CD1c-positive myeloid dendritic cell (primary cell): ENCODE data around the gene EPN3.

ENCODE experiments used
- DNase-seq: peaks from one replicate; pipeline ENCODE4 v3.0.0-alpha.2; 2016; ENCODE audit errors: extremely low spot score

Gene EPN3

GRCh38 chr17:50549969-50550368 is 17.4 kb downstream of the EPN3 start:
- DNase-seq, result no peak

- peak; percentile 65 for DNase-seq
Measured at GRCh38 chr17:50550661-50551432, 18.3 kb downstream of the EPN3 start.

- no peak for DNase-seq
Measured at GRCh38 chr17:50551433-50551815, 18.9 kb downstream of the EPN3 start.

GRCh38 chr17:50551884-50552283 is 19.3 kb downstream of the EPN3 start:
- DNase-seq, result no peak

- DNase-seq, result no peak
Measured at GRCh38 chr17:50554201-50554600, 21.7 kb downstream of the EPN3 start.

GRCh38 chr17:50556803-50557202 is 24.3 kb downstream of the EPN3 start:
- DNase-seq, result no peak

GRCh38 chr17:50557630-50558029 is 25.1 kb downstream of the EPN3 start:
- no peak for DNase-seq

- no peak for DNase-seq
Measured at GRCh38 chr17:50558091-50558490, 25.6 kb downstream of the EPN3 start.

GRCh38 chr17:50558581-50558940 is 26.0 kb downstream of the EPN3 start:
- no peak for DNase-seq

GRCh38 chr17:50558941-50559614 is 26.5 kb downstream of the EPN3 start:
- peak; percentile 70 for DNase-seq

GRCh38 chr17:50559674-50560184 is 27.2 kb downstream of the EPN3 start:
- peak; percentile 52 for DNase-seq

- DNase-seq, result peak; percentile 88
Measured at GRCh38 chr17:50560185-50560824, 27.8 kb downstream of the EPN3 start, which contains the start of gene CACNA1G. Gene CACNA1G, plus strand, starts transcription at chr17:50560715. Its CDS starts 745 bp downstream, at chr17:50561460.

- peak; percentile 44 for DNase-seq
Measured at GRCh38 chr17:50560931-50561745, 28.6 kb downstream of the EPN3 start.

GRCh38 chr17:50561746-50562141 is 29.2 kb downstream of the EPN3 start:
- no peak for DNase-seq

GRCh38 chr17:50562242-50563091 is 29.9 kb downstream of the EPN3 start:
- no peak for DNase-seq

- DNase-seq, result no peak
Measured at GRCh38 chr17:50563092-50563511, 30.6 kb downstream of the EPN3 start.

GRCh38 chr17:50564916-50565315 is 32.4 kb downstream of the EPN3 start:
- peak; percentile 70 for DNase-seq

- peak; percentile 52 for DNase-seq
Measured at GRCh38 chr17:50565402-50566350, 33.1 kb downstream of the EPN3 start.

- no peak for DNase-seq
Measured at GRCh38 chr17:50566886-50567285, 34.4 kb downstream of the EPN3 start.

- DNase-seq, result no peak
Measured at GRCh38 chr17:50568659-50569058, 36.1 kb downstream of the EPN3 start.
